ENCODE data around the gene TRIM2. TPM values are rescaled to one million over a fixed set of nuclear protein-coding genes. Genes with fewer than 3 reads are reported as not detected.

TRIM2 gene
- total and polyA plus RNA-seq, 2 of the 8 experiments (the other 6 are each of a cell fraction or from before 2014, with no cell fraction given), result 34.0 to 59.8 TPM

DNA sequence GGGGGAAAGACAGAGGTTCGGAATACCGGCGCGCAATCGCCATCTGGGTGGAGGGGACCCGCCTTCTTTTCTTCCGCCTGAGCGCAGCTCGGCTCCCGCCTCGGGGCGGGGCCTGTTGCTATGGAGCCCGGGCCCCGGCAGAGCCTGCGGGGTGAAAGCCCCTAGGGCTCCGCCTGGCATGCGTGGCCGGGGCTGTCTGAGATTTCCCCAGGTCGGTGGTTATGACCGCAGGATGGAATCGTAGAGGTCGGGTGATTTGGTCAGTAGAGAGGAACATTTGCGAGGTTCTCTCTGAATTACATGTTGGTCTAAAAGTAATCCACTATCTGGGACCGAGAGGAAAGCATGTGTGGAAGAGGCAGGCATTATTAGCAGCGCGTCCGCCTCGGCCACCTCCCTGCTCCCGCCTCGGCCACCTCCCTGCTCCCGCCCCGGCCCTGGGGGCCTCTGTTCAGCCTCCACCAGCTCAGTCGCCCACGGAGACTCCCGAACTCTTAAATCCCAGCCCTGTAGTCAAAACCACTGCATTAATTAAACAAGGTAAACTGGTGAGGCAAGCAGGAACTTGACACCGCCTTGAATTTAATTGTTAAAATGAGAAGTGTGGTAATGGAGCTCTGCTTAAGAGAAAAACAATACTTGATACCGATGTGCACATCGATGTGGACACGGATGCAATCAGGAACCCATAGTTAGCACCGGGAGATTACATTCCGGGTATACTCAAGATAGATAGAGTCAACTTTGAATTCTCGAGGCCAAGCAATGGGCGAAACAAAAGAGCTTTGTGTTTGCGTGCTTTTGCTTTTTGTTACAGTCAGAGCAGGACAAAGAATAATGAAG is 45.2 kb downstream of the TRIM2 start:
- Histone ChIP-seq H3K4ac (replicated peaks; ENCODE audit: insufficient read length, low read depth, low read length) (no peak overlapping the region), H3K9ac (replicated peaks in 1 of 4; ENCODE audit: extremely low read depth in 1 of 4, low read depth in 3 of 4, low read length in 3 of 4) (peak overlapping the region in 3 of 4 experiments; percentile 34 to 71 (median 35); a peak in 4 of 7 replicates)
- FAIRE-seq, result peak; percentile 82
- TF ChIP-seq EZH2 (IDR thresholded peaks at IDR 0.05; ENCODE audit: low read depth, low read length, severe bottlenecking), result no peak

More for the DNA sequence above, 45.2 kb downstream of the TRIM2 start:
- Histone ChIP-seq H3K23ac (ENCODE audit: insufficient read length) (no peak overlapping the region), H2BK15ac (ENCODE audit: low read length) (no peak overlapping the region), H4K91ac (replicated peaks; ENCODE audit: insufficient read length, low read length) (peak overlapping the region; percentile 20), H3K14ac (ENCODE audit: insufficient read length) (no peak overlapping the region), H2BK120ac (replicated peaks; ENCODE audit: low read depth, low read length) (peak overlapping the region; percentile 2), H4K20me1 (replicated peaks in 1 of 2; ENCODE audit: control insufficient read depth in 1 of 2, insufficient read depth in 2 of 2, low read length in 2 of 2) (no peaks in the 10 kb centered on the region), H3K27ac (ENCODE audit: low read depth, low read length) (peak overlapping the region; percentile 55), H3K18ac (ENCODE audit: extremely low read depth, low read length) (peak overlapping the region; percentile 89), H2BK5ac (ENCODE audit: low read depth, low read length) (peak overlapping the region; percentile 86), H2AK5ac (ENCODE audit: low read depth, low read length) (0 out of 2 replicates have a peak overlapping the region, but pooled peaks have one; percentile 5), H3K36me3 (ENCODE audit: control insufficient read depth in 2 of 4, insufficient read depth in 4 of 4, low read length in 3 of 4) (no peaks in the 10 kb centered on the region), H4K5ac (ENCODE audit: insufficient read length, low read depth, low read length) (peak overlapping the region; percentile 65), H3K27me3 (replicated peaks in 1 of 4; ENCODE audit: control insufficient read depth in 3 of 4, extremely low read depth in 1 of 4, insufficient read depth in 3 of 4, low read length in 3 of 4) (no peaks in the 10 kb centered on the region), H3K4me2 (ENCODE audit: insufficient read depth in 1 of 2, low read depth in 2 of 2, low read length in 2 of 2) (peak overlapping the region; percentile 95), H3K79me2 (ENCODE audit: control insufficient read depth in 1 of 2, insufficient read depth in 2 of 2, low read length in 2 of 2) (peaks cover 0 to 3% of the 10 kb centered on the region in 2 experiments; a peak in 1 of 4 replicates), H3K23me2 (ENCODE audit: low read depth, low read length) (peaks cover 6% of the 10 kb centered on the region), H2BK20ac (ENCODE audit: low read length) (peak overlapping the region; percentile 53; the same call in 1 of the 2 replicates), H3K56ac (replicated peaks; ENCODE audit: insufficient read length, low read depth, low read length) (no peak overlapping the region), H2AFZ (ENCODE audit: low read length) (0 out of 2 replicates have a peak overlapping the region, but pooled peaks have one; percentile 74), H3K4me3 (ENCODE audit: extremely low read depth in 1 of 4, insufficient read depth in 2 of 4, low read depth in 3 of 4, low read length in 4 of 4) (peak overlapping the region; percentile 58 to 73 (median 70)), H4K8ac (ENCODE audit: extremely low read depth, insufficient read depth, low read length) (no peak overlapping the region; the same call in 1 of the 2 replicates), H3K4me1 (replicated peaks in 1 of 4; ENCODE audit: control insufficient read depth in 3 of 4, insufficient read depth in 4 of 4, low read length in 3 of 4) (peaks cover 7 to 14% (median 10%) of the 10 kb centered on the region in 4 experiments), H2BK12ac (ENCODE audit: low read depth, low read length) (peak overlapping the region; percentile 79; the same call in 1 of the 2 replicates), H3K9me3 (ENCODE audit: insufficient read depth in 2 of 2, low read depth in 1 of 2, low read length in 1 of 2) (no peaks in the 10 kb centered on the region), H3K79me1 (ENCODE audit: low read depth, low read length) (0 out of 2 replicates have a peak, but pooled peaks cover 2% of the 10 kb centered on the region)
- ChIA-PET CTCF (ENCODE audit: partially characterized antibody) (interaction anchor here (0.5 to 2.3 kb wide), 11 partner anchors 9 to 357 kb away, joined by 3 to 14 read pairs (median 4); partner anchors contain the start of gene TRIM2), POLR2A (ENCODE audit: partially characterized antibody) (interaction anchor here (0.6 to 4.3 kb wide), 17 partner anchors 9 to 403 kb away, joined by 3 to 52 read pairs (median 5); partner anchors contain the start of gene TRIM2)
- peak; percentile 58 to 91 for DNase-seq (ENCODE audit: low read depth in 1 of 2, low spot score in 2 of 2)
- 12% methylated on average over 44 of the region's 44 CpGs; no CpG with 5 or more reads in 1 of the 2 experiments for WGBS, 2 experiments (ENCODE audit: extremely low coverage in 1 of 2, insufficient coverage in 1 of 2, insufficient read length in 1 of 2, insufficient replicate concordance in 2 of 2, low coverage in 1 of 2, low lambda C conversion rate in 2 of 2, missing lambda C conversion rate in 1 of 2)
